MM.1S (cell line): ENCODE results near the gene EMILIN2.

Source experiments
- CTCF ChIP-seq: fragments of 300-600 bp; sonication (generic); IDR thresholded peaks from 2 replicates; pipeline ENCODE4 v1.5.1; 2016; ENCODE audit warnings: antibody characterized with exemption, low read length, mixed read lengths
- EZH2 ChIP-seq: fragments of 300-600 bp; sonication (generic); optimal IDR thresholded peaks from 2 replicates; pipeline ENCODE3; 2017; ENCODE audit warnings: low read depth, mild to moderate bottlenecking, antibody characterized with exemption, low read length, mixed read lengths
- EZH2phosphoT487 ChIP-seq: fragments of 300-600 bp; sonication (generic); IDR thresholded peaks from 2 replicates; pipeline ENCODE4 v1.6.1; 2018; ENCODE audit warnings: antibody characterized with exemption, low read length

DNA sequence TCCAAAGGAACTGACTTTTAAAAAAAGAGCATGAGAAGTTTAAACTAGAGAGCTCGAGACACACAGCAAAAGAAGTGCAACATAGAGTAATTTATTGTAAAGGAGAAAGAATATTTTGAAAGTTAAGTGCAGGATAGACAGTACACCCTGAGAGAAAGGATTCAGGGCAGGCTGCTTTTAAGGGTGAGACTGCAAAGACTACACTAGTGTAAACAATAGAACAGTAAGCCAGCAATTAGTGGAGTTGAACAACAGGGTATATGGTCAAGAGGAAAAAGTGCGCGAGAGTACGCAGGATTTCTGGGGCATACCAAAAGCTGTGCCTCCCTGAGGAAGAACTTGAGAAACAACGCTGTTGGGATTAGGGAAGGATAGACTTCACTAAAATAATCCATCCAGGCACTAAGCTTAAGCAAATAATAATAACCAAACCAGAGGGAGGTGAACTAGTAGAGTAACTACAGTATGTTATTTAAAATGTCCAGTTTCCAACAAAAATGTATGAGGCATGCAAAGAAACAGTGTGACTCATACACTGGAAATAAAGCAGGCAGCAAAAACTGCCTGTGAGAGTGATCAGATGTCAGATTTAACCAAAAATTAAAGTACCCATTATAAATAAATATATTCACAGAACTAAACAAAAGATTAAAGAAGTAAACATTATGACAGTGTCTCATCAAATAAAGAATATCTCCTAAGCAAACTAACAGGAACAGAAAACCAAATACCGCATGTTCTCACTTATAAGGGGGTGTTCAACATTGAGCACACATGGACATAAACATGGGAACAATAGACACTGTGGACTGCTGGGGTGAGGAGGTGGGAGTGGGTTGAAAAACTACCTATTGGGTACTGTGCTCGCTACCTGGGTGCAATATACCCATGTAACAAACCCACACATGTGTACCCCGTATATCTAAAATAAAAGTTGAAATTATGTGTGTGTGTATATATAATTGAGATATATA lies 40.5 kb upstream of the EMILIN2 start:
- no peak for TF ChIP-seq EZH2
- no peak for TF ChIP-seq CTCF
- TF ChIP-seq EZH2phosphoT487: no peak
